CD14-positive monocyte (primary cell): ENCODE measurements around the gene SLC13A3. TPM values are rescaled to one million over a fixed set of nuclear protein-coding genes. Genes with fewer than 3 reads are reported as not detected.
A peak's percentile ranks its signal among the peaks of the same experiment; 100 is the strongest.

Experiments
- DNase-seq, 3 donors: peaks; one replicate each; pipeline ENCODE4 v3.0.0-alpha.2; 2011 to 2022
- H2AFZ ChIP-seq: 2 replicates; pipeline ENCODE4 v1.6.0; 2012; ENCODE audit warnings: mild to moderate bottlenecking, low read depth, low read length, inconsistent platforms; ENCODE audit not compliant: insufficient read depth, poor library complexity, severe bottlenecking
- H3K27ac ChIP-seq, 2 donors: 1 replicate in 1 of 2; 2 replicates in 1 of 2; pipeline ENCODE4 v1.5.1; 2012 to 2013; ENCODE audit warnings: low read length in 2 of 2, control low read depth in 1 of 2, inconsistent platforms in 1 of 2, low read depth in 1 of 2, mild to moderate bottlenecking in 1 of 2
- H3K27me3 ChIP-seq, 2 donors: one replicate each; pipeline versions ENCODE4 v1.6.0 to v1.6.1; 2011 to 2013; ENCODE audit warnings: low read length in 2 of 2; ENCODE audit not compliant: control insufficient read depth in 2 of 2, insufficient read depth in 2 of 2
- H3K36me3 ChIP-seq, 2 donors: replicated peaks in 1 of 2; 1 replicate in 1 of 2; 2 replicates in 1 of 2; pipeline versions ENCODE4 v1.5.1 to v1.6.1; 2012 to 2013; ENCODE audit warnings: low read length in 2 of 2, control low read depth in 1 of 2, inconsistent platforms in 1 of 2, mild to moderate bottlenecking in 1 of 2; ENCODE audit not compliant: insufficient read depth in 2 of 2, control insufficient read depth in 1 of 2
- H3K4me1 ChIP-seq, 2 donors: 1 replicate in 1 of 2; 2 replicates in 1 of 2; pipeline versions ENCODE4 v1.5.1 to v1.6.1; 2012 to 2013; ENCODE audit warnings: low read length in 2 of 2, control low read depth in 1 of 2, inconsistent platforms in 1 of 2, mild to moderate bottlenecking in 1 of 2, moderate library complexity in 1 of 2; ENCODE audit not compliant: insufficient read depth in 2 of 2, control insufficient read depth in 1 of 2
- H3K4me2 ChIP-seq: replicated peaks from 2 replicates; pipeline ENCODE3; 2012; ENCODE audit warnings: low read length, moderate library complexity, mild to moderate bottlenecking; ENCODE audit not compliant: poor library complexity, severe bottlenecking; ENCODE audit errors: extremely low read depth
- H3K4me3 ChIP-seq, 3 experiments: fragments of 200-600 bp in 1 of 3; sonication (generic) in 1 of 3; replicated peaks in 1 of 3; 1 replicate in 2 of 3; 2 replicates in 1 of 3; pipeline ENCODE4 v1.5.1; 2011 to 2013; ENCODE audit warnings: low read length in 3 of 3, mild to moderate bottlenecking in 3 of 3, control low read depth in 2 of 3, low read depth in 2 of 3, inconsistent platforms in 1 of 3, moderate library complexity in 1 of 3
- H3K79me2 ChIP-seq: 2 replicates; pipeline ENCODE4 v1.6.0; 2012; ENCODE audit warnings: mild to moderate bottlenecking, control low read depth, inconsistent platforms, low read length, moderate library complexity; ENCODE audit not compliant: insufficient read depth
- H3K9ac ChIP-seq: 2 replicates; pipeline ENCODE4 v1.6.0; 2017; ENCODE audit warnings: low read length, mild to moderate bottlenecking; ENCODE audit not compliant: insufficient read depth, poor library complexity, severe bottlenecking
- H3K9me3 ChIP-seq, 2 donors: replicated peaks in 1 of 2; 1 replicate in 1 of 2; 2 replicates in 1 of 2; pipeline versions ENCODE4 v1.5.1 to v1.6.1; 2012 to 2013; ENCODE audit warnings: low read length in 2 of 2, control low read depth in 1 of 2; ENCODE audit not compliant: control insufficient read depth in 1 of 2, insufficient read depth in 1 of 2
- H4K20me1 ChIP-seq: 2 replicates; pipeline ENCODE4 v1.6.0; 2012; ENCODE audit warnings: mild to moderate bottlenecking, low read length, control low read depth, moderate library complexity; ENCODE audit not compliant: insufficient read depth
- H3K27ac Mint-ChIP-seq, 7 donors: one replicate each; pipeline ENCODE4 v1.8.0; 2020; ENCODE audit warnings: mild to moderate bottlenecking in 7 of 7, mixed read lengths in 7 of 7, moderate library complexity in 6 of 7, inconsistent platforms in 2 of 7
- H3K27me3 Mint-ChIP-seq, 3 donors: one replicate each; pipeline ENCODE4 v1.8.0; 2021 to 2022; ENCODE audit warnings: low read depth in 3 of 3, mild to moderate bottlenecking in 3 of 3, mixed read lengths in 3 of 3, moderate library complexity in 3 of 3, inconsistent platforms in 1 of 3
- H3K36me3 Mint-ChIP-seq, 2 donors: one replicate each; pipeline ENCODE4 v1.8.0; 2020; ENCODE audit warnings: mixed read lengths in 2 of 2, inconsistent platforms in 1 of 2, mild to moderate bottlenecking in 1 of 2
- H3K4me1 Mint-ChIP-seq: one replicate; pipeline ENCODE4 v1.8.0; 2020; ENCODE audit warnings: mild to moderate bottlenecking, mixed read lengths
- H3K4me3 Mint-ChIP-seq, 2 donors: one replicate each; pipeline ENCODE4 v1.8.0; 2020; ENCODE audit warnings: mild to moderate bottlenecking in 2 of 2, mixed read lengths in 2 of 2, moderate library complexity in 1 of 2
- H3K9me3 Mint-ChIP-seq, 7 donors: one replicate each; pipeline ENCODE4 v1.8.0; 2020 to 2022; ENCODE audit warnings: mixed read lengths in 7 of 7, mild to moderate bottlenecking in 6 of 7, moderate library complexity in 6 of 7, inconsistent platforms in 2 of 7
- WGBS: methylation state at CpG from one replicate; pipeline ENCODE4 v1.1.5; 2013; ENCODE audit warnings: missing lambda C conversion rate; ENCODE audit not compliant: insufficient coverage; 5-methylcytosine and 5-hydroxymethylcytosine counted together
- intact Hi-C, 2 donors: fragments of 100-400 bp; cut with micrococcal nuclease; formaldehyde crosslinking; loops; one replicate each; pipeline versions ENCODE4 v1.15.0 to v1.15.1; 2023
- polyA plus RNA-seq, 3 donors: library from polyadenylated mRNA; depleted of rRNA in 1 of 3; unstranded in 2 of 3; stranded (reverse) in 1 of 3; fragments of 300-500 nt in 2 of 3; fragments of >200 nt in 1 of 3; fragmentation: Illumina TruSeq in 2 of 3; gene quantifications; 1 replicate in 2 of 3; 2 replicates in 1 of 3; pipeline ENCODE4 v1.2.3, GENCODE V29; 2012 to 2021
- TF ChIP-seq, protein P1 (sequence below): fragments of 200-600 bp; IDR thresholded peaks from one replicate; pipeline ENCODE4 v1.8.0; 2022; ENCODE audit warnings: antibody characterized with exemption, mild to moderate bottlenecking

SLC13A3 gene
- polyA plus RNA-seq, 3 donors, result 0.04 TPM; not detected in 2

DNA sequence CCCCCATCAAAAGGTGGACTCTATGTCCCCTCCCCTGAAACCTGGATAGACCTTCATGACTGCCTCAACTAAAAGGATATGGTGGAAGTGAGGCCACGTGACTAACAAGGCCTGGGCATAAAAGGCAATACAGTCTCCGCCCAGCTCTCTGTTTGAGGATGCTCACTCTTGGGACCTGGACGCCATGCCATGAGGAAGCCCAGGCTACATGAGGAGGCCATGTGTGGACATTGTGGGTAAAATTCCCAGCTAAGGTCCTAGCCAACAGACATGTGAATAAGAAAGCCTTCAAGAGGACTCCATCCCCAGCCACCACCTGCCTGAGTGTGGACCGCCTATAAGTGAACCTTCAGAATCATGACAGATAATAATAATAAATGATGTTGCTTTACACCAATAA is 130.7 kb downstream of the SLC13A3 start:
- no peaks in the 10 kb centered on the region for H3K79me2 ChIP-seq
- TF ChIP-seq, protein P1, sequence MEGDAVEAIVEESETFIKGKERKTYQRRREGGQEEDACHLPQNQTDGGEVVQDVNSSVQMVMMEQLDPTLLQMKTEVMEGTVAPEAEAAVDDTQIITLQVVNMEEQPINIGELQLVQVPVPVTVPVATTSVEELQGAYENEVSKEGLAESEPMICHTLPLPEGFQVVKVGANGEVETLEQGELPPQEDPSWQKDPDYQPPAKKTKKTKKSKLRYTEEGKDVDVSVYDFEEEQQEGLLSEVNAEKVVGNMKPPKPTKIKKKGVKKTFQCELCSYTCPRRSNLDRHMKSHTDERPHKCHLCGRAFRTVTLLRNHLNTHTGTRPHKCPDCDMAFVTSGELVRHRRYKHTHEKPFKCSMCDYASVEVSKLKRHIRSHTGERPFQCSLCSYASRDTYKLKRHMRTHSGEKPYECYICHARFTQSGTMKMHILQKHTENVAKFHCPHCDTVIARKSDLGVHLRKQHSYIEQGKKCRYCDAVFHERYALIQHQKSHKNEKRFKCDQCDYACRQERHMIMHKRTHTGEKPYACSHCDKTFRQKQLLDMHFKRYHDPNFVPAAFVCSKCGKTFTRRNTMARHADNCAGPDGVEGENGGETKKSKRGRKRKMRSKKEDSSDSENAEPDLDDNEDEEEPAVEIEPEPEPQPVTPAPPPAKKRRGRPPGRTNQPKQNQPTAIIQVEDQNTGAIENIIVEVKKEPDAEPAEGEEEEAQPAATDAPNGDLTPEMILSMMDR, result no peak
- H3K4me1 ChIP-seq, result no peaks in the 10 kb centered on the region
- Mint-ChIP-seq H3K4me3 (no peak overlapping the region), H3K36me3 (no peaks in the 10 kb centered on the region), H3K9me3 (peaks cover 0 to 4% (median 0%) of the 10 kb centered on the region in 7 donors), H3K27ac (no peak overlapping the region), H3K27me3 (peaks cover 2 to 5% (median 4%) of the 10 kb centered on the region in 3 donors), H3K4me1 (peaks cover 2% of the 10 kb centered on the region)
- no peak overlapping the region for H3K27ac ChIP-seq
- H4K20me1 ChIP-seq, result no peaks in the 10 kb centered on the region
- H2AFZ ChIP-seq, result no peak overlapping the region
- intact Hi-C loops, result loop anchor here (2.0 to 5.0 kb wide), 2 partner anchors 42 to 160 kb away; no protein-coding TSS in a partner anchor
- no peak overlapping the region for H3K4me2 ChIP-seq
- DNase-seq, result no peak
- H3K9me3 ChIP-seq, result peaks cover 0 to 3% of the 10 kb centered on the region in 2 donors
- no peaks in the 10 kb centered on the region for H3K27me3 ChIP-seq
- no peak overlapping the region for H3K9ac ChIP-seq
- WGBS, result 88% methylated on average over 3 of the region's 4 CpGs
- H3K36me3 ChIP-seq, result no peaks in the 10 kb centered on the region
- no peak overlapping the region for H3K4me3 ChIP-seq

DNA sequence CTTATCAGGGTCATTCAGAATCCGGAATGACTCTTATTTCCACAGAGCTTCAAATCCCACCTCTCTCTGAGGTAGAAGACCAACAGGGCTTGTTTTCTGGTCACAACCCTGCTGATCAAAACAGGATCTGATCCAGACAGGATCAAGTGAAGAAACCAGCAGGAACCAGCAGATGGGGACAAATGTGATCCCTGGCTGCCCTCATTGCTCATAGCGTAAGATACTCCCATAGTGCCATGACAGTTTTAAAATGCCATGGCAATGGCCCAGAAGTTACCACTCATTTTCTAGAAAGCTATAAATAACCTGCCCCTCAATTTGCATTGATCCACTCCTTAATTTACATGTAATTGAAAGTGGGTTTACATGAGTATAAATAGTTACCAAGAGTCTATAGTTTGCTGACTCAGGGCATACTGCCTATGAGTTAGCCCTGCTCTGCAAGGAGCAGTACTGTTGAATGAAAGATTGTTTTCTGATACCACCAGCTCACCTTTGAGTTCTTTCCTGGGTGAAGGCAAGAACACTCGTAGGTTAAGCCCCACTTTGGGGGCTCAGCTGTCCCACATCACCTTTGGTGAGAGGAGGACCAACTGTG is 131.7 kb downstream of the SLC13A3 start:
- Histone ChIP-seq H3K4me3 (no peak overlapping the region), H2AFZ (no peak overlapping the region), H3K27ac (no peak overlapping the region), H3K27me3 (peaks cover 0 to 3% of the 10 kb centered on the region in 2 donors), H3K4me1 (no peaks in the 10 kb centered on the region), H4K20me1 (no peaks in the 10 kb centered on the region), H3K9me3 (peaks cover 0 to 3% of the 10 kb centered on the region in 2 donors), H3K9ac (no peak overlapping the region), H3K36me3 (no peaks in the 10 kb centered on the region), H3K4me2 (no peak overlapping the region), H3K79me2 (no peaks in the 10 kb centered on the region)
- TF ChIP-seq, protein P1, result no peak
- Mint-ChIP-seq H3K27ac (peak overlapping the region in 1 of 7 donors; percentile 6), H3K4me3 (no peak overlapping the region), H3K4me1 (peaks cover 2% of the 10 kb centered on the region), H3K9me3 (peaks cover 0 to 4% (median 0%) of the 10 kb centered on the region in 7 donors), H3K27me3 (peaks cover 3 to 5% (median 4%) of the 10 kb centered on the region in 3 donors), H3K36me3 (no peaks in the 10 kb centered on the region)
- intact Hi-C loops, result loop anchor here (2.0 to 5.0 kb wide), 2 partner anchors 43 to 161 kb away; no protein-coding TSS in a partner anchor
- no peak for DNase-seq
- 92% methylated on average over 2 of the region's 3 CpGs for WGBS
